Liver (tissue), 9 donors: Measurements from ENCODE around the gene PAFAH1B2. TPM values are rescaled to one million over a fixed set of nuclear protein-coding genes. Genes with fewer than 3 reads are reported as not detected.
A peak's percentile ranks its signal among the peaks of the same experiment; 100 is the strongest.

Experiments
- DNase-seq: peaks from one replicate; pipeline ENCODE4 v3.0.0-alpha.2; 2017; ENCODE audit warnings: low spot score
- H3K27ac ChIP-seq, 2 donors: one replicate each; pipeline ENCODE4 v1.7.0; 2013; ENCODE audit warnings: inconsistent platforms in 2 of 2, low read length in 2 of 2, control low read depth in 1 of 2, low read depth in 1 of 2, mild to moderate bottlenecking in 1 of 2
- H3K27me3 ChIP-seq, 4 donors: one replicate each; pipeline versions ENCODE4 v1.6.1 to v1.7.0; 2013; ENCODE audit warnings: low read length in 3 of 4, inconsistent platforms in 1 of 4, mild to moderate bottlenecking in 1 of 4, moderate library complexity in 1 of 4; ENCODE audit not compliant: control insufficient read depth in 4 of 4, insufficient read depth in 4 of 4
- H3K36me3 ChIP-seq, 4 donors: one replicate each; pipeline versions ENCODE4 v1.6.1 to v1.7.0; 2013; ENCODE audit warnings: low read length in 3 of 4, mild to moderate bottlenecking in 3 of 4, low read depth in 1 of 4, moderate library complexity in 1 of 4; ENCODE audit not compliant: control insufficient read depth in 4 of 4, insufficient read depth in 3 of 4
- H3K4me1 ChIP-seq, 4 donors: one replicate each; pipeline versions ENCODE4 v1.6.1 to v1.7.0; 2013; ENCODE audit warnings: low read length in 3 of 4, mild to moderate bottlenecking in 3 of 4, moderate library complexity in 1 of 4; ENCODE audit not compliant: control insufficient read depth in 4 of 4, insufficient read depth in 4 of 4
- H3K4me3 ChIP-seq, 3 donors: one replicate each; pipeline versions ENCODE4 v1.6.1 to v1.7.0; 2013; ENCODE audit warnings: low read length in 3 of 3, control low read depth in 1 of 3, low read depth in 1 of 3, mild to moderate bottlenecking in 1 of 3
- H3K9ac ChIP-seq, 2 donors: one replicate each; pipeline ENCODE4 v1.7.0; 2013; ENCODE audit warnings: low read length in 2 of 2, mild to moderate bottlenecking in 2 of 2, moderate library complexity in 2 of 2, control low read depth in 1 of 2, low read depth in 1 of 2
- H3K9me3 ChIP-seq, 4 donors: one replicate each; pipeline versions ENCODE4 v1.6.1 to v1.7.0; 2013; ENCODE audit warnings: low read length in 3 of 4; ENCODE audit not compliant: control insufficient read depth in 4 of 4
- EGR1 ChIP-seq, 2 donors: IDR thresholded peaks; 2 replicates each; pipeline ENCODE4 v1.6.1; 2016 to 2018; ENCODE audit warnings: antibody characterized with exemption in 2 of 2, low read depth in 2 of 2
- FOXA1 ChIP-seq: IDR thresholded peaks from 2 replicates; pipeline ENCODE4 v1.6.1; 2016; ENCODE audit warnings: antibody characterized with exemption
- FOXA2 ChIP-seq: IDR thresholded peaks from 2 replicates; pipeline ENCODE4 v1.6.1; 2016; ENCODE audit warnings: antibody characterized with exemption
- GABPA ChIP-seq, 2 donors: IDR thresholded peaks in 1 of 2; conservative IDR thresholded peaks in 1 of 2; 2 replicates each; pipeline ENCODE4 v1.6.1; 2016; ENCODE audit warnings: antibody characterized with exemption in 2 of 2, mild to moderate bottlenecking in 1 of 2, moderate library complexity in 1 of 2
- HNF4A ChIP-seq, 2 donors: conservative IDR thresholded peaks; 2 replicates each; pipeline ENCODE4 v1.6.1; 2016; ENCODE audit warnings: antibody characterized with exemption in 2 of 2, mild to moderate bottlenecking in 2 of 2
- HNF4G ChIP-seq: IDR thresholded peaks from 2 replicates; pipeline ENCODE4 v1.6.1; 2016; ENCODE audit warnings: antibody characterized with exemption
- JUND ChIP-seq, 2 donors: IDR thresholded peaks; 2 replicates each; pipeline ENCODE4 v1.6.1; 2016; ENCODE audit warnings: antibody characterized with exemption in 2 of 2
- MAX ChIP-seq: IDR thresholded peaks from 2 replicates; pipeline ENCODE4 v1.6.1; 2016; ENCODE audit warnings: antibody characterized with exemption
- NR2F2 ChIP-seq: IDR thresholded peaks from 2 replicates; pipeline ENCODE4 v1.6.1; 2016; ENCODE audit warnings: antibody characterized with exemption
- RAD21 ChIP-seq, 2 donors: IDR thresholded peaks; 2 replicates each; pipeline ENCODE4 v1.6.1; 2016; ENCODE audit warnings: antibody characterized with exemption in 2 of 2, mild to moderate bottlenecking in 2 of 2
- RXRA ChIP-seq, 2 donors: IDR thresholded peaks; 2 replicates each; pipeline ENCODE4 v1.6.1; 2017 to 2018; ENCODE audit warnings: antibody characterized with exemption in 2 of 2, mild to moderate bottlenecking in 1 of 2
- SP1 ChIP-seq: IDR thresholded peaks from 2 replicates; pipeline ENCODE4 v1.6.1; 2018; ENCODE audit warnings: antibody characterized with exemption, mild to moderate bottlenecking
- TAF1 ChIP-seq: conservative IDR thresholded peaks from 2 replicates; pipeline ENCODE4 v1.6.1; 2016; ENCODE audit warnings: antibody characterized with exemption, mild to moderate bottlenecking
- YY1 ChIP-seq: IDR thresholded peaks from 2 replicates; pipeline ENCODE4 v1.6.1; 2016; ENCODE audit warnings: antibody characterized with exemption, mild to moderate bottlenecking
- ZBTB33 ChIP-seq: IDR thresholded peaks from 2 replicates; pipeline ENCODE4 v1.6.1; 2016; ENCODE audit warnings: antibody characterized with exemption
- WGBS: extraction: QIAGEN DNeasy Blood & Tissue Kit; methylation state at CpG from one replicate; pipeline ENCODE4 v1.1.7; 2013; 5-methylcytosine and 5-hydroxymethylcytosine counted together
- polyA plus RNA-seq, 2 donors: library from polyadenylated mRNA; stranded (reverse) in 1 of 2; unstranded in 1 of 2; fragments of 200-250 nt in 1 of 2; fragments of >200 nt in 1 of 2; fragmentation: Nextera tagmentation in 1 of 2; extraction: Ambion mirVana in 1 of 2; gene quantifications; one replicate each; pipeline versions ENCODE4 v1.2.1 to v1.2.3, GENCODE V29; 2013 to 2015
- total RNA-seq, 2 donors: library from RNA; depleted of rRNA; stranded (reverse); fragments of >200 nt; gene quantifications; one replicate each; pipeline ENCODE4 v1.2.3, GENCODE V29; 2014
- TF ChIP-seq, protein P1 (sequence below): IDR thresholded peaks from 2 replicates; pipeline ENCODE4 v1.6.1; 2016; ENCODE audit warnings: antibody characterized with exemption
- TF ChIP-seq, protein P2 (sequence below): fragments of 150-350 bp; IDR thresholded peaks from 2 replicates; pipeline ENCODE4 v1.5.1; 2017; ENCODE audit warnings: improper control_type of control experiment, low read depth, low read length; ENCODE audit not compliant: missing input control
- TF ChIP-seq, protein P3 (sequence below): IDR thresholded peaks from 2 replicates; pipeline ENCODE4 v1.6.1; 2016; ENCODE audit warnings: antibody characterized with exemption, mild to moderate bottlenecking
- donor health status: healthy.
- donor health status: healthy.
- donor health status: healthy.
- donor health status: healthy.
- donor health status: healthy.

PAFAH1B2 gene
- total and polyA plus RNA-seq, 4 donors = 12.7 to 39.8 (median 24.9) TPM

DNA sequence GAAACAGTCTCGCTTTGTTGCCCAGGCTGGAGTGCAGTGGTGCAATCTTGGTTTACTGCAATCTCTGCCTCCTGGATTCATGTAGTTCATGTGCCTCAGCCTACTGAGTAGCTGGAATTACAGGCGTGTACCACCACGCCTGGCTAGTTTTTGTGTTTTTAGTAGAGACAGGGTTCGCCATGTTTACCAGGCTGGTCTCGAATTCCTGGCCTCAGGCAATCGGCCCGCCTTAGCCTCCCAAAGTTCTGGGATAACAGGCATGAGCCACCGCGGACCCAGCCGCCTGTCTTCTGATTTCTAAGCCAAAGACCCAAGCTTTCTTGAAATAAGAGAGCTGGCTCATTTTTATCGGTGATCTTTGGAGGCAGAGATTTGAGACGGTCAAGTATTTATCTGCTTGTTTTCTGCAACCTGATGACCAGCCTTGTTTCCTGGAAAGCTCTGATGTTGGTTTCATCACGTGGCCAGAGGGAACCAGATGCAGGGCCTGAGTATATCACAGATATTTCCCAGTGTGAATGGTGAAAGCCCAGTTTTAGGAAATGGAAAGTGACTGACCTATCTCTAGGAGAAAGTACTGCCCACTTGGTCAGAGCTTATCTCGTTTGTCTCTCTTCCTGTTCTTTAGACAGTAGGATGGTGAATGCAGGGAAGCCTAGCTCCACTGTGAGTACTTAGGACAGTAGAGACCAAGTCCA lies 28.8 kb downstream of the PAFAH1B2 start:
- Histone ChIP-seq H3K27ac (peak overlapping the region; percentile 1 to 26), H3K36me3 (peaks cover 0 to 16% (median 10%) of the 10 kb centered on the region in 4 donors), H3K4me1 (peaks cover 0 to under 1% (median 0%) of the 10 kb centered on the region in 4 donors), H3K4me3 (no peak overlapping the region), H3K9me3 (no peaks in the 10 kb centered on the region), H3K9ac (no peak overlapping the region), H3K27me3 (no peaks in the 10 kb centered on the region)
- 75% methylated on average over 14 of the region's 14 CpGs for WGBS
- TF ChIP-seq GABPA (IDR thresholded peaks at IDR 0.05 in 1 of 2, conservative IDR thresholded peaks at IDR 0.05 in 1 of 2) (no peak), HNF4A (conservative IDR thresholded peaks at IDR 0.05) (no peak), FOXA1 (no peak), JUND (IDR thresholded peaks at IDR 0.05) (no peak), RXRA (IDR thresholded peaks at IDR 0.05) (no peak), ZBTB33 (no peak)
- no peak for DNase-seq

- H3K4me1 ChIP-seq = peaks cover 2 to 16% (median 12%) of the 10 kb centered on the region in 4 donors
- no peak overlapping the region for H3K9ac ChIP-seq
- TF ChIP-seq ZBTB33 (no peak), HNF4G (no peak), EGR1 (IDR thresholded peaks at IDR 0.05; ENCODE audit: low read depth in 2 of 2) (no peak), HNF4A (conservative IDR thresholded peaks at IDR 0.05) (no peak), MAX (no peak), RXRA (IDR thresholded peaks at IDR 0.05) (no peak), YY1 (no peak), RAD21 (IDR thresholded peaks at IDR 0.05) (no peak), FOXA2 (no peak), FOXA1 (no peak), NR2F2 (no peak), TAF1 (no peak), GABPA (IDR thresholded peaks at IDR 0.05 in 1 of 2, conservative IDR thresholded peaks at IDR 0.05 in 1 of 2) (no peak), SP1 (no peak), JUND (IDR thresholded peaks at IDR 0.05) (no peak)
- TF ChIP-seq, protein P1, sequence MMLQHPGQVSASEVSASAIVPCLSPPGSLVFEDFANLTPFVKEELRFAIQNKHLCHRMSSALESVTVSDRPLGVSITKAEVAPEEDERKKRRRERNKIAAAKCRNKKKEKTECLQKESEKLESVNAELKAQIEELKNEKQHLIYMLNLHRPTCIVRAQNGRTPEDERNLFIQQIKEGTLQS = no peak
- TF ChIP-seq, protein P2, sequence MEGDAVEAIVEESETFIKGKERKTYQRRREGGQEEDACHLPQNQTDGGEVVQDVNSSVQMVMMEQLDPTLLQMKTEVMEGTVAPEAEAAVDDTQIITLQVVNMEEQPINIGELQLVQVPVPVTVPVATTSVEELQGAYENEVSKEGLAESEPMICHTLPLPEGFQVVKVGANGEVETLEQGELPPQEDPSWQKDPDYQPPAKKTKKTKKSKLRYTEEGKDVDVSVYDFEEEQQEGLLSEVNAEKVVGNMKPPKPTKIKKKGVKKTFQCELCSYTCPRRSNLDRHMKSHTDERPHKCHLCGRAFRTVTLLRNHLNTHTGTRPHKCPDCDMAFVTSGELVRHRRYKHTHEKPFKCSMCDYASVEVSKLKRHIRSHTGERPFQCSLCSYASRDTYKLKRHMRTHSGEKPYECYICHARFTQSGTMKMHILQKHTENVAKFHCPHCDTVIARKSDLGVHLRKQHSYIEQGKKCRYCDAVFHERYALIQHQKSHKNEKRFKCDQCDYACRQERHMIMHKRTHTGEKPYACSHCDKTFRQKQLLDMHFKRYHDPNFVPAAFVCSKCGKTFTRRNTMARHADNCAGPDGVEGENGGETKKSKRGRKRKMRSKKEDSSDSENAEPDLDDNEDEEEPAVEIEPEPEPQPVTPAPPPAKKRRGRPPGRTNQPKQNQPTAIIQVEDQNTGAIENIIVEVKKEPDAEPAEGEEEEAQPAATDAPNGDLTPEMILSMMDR = no peak
- TF ChIP-seq, protein P3, sequence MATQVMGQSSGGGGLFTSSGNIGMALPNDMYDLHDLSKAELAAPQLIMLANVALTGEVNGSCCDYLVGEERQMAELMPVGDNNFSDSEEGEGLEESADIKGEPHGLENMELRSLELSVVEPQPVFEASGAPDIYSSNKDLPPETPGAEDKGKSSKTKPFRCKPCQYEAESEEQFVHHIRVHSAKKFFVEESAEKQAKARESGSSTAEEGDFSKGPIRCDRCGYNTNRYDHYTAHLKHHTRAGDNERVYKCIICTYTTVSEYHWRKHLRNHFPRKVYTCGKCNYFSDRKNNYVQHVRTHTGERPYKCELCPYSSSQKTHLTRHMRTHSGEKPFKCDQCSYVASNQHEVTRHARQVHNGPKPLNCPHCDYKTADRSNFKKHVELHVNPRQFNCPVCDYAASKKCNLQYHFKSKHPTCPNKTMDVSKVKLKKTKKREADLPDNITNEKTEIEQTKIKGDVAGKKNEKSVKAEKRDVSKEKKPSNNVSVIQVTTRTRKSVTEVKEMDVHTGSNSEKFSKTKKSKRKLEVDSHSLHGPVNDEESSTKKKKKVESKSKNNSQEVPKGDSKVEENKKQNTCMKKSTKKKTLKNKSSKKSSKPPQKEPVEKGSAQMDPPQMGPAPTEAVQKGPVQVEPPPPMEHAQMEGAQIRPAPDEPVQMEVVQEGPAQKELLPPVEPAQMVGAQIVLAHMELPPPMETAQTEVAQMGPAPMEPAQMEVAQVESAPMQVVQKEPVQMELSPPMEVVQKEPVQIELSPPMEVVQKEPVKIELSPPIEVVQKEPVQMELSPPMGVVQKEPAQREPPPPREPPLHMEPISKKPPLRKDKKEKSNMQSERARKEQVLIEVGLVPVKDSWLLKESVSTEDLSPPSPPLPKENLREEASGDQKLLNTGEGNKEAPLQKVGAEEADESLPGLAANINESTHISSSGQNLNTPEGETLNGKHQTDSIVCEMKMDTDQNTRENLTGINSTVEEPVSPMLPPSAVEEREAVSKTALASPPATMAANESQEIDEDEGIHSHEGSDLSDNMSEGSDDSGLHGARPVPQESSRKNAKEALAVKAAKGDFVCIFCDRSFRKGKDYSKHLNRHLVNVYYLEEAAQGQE = no peak
- WGBS = 80% methylated on average over 7 of the region's 7 CpGs
- no peak overlapping the region for H3K4me3 ChIP-seq
- H3K27me3 ChIP-seq = no peaks in the 10 kb centered on the region
- H3K27ac ChIP-seq = no peak overlapping the region
- peaks cover 0 to 8% (median 1%) of the 10 kb centered on the region in 4 donors for H3K36me3 ChIP-seq
- no peak for DNase-seq
- no peaks in the 10 kb centered on the region for H3K9me3 ChIP-seq
These were observed 31.0 kb downstream of the PAFAH1B2 start for GRCh38 chr11:117175104-117175503.
